ENCODE data around the gene CELF2.

CELF2 gene

DNA sequence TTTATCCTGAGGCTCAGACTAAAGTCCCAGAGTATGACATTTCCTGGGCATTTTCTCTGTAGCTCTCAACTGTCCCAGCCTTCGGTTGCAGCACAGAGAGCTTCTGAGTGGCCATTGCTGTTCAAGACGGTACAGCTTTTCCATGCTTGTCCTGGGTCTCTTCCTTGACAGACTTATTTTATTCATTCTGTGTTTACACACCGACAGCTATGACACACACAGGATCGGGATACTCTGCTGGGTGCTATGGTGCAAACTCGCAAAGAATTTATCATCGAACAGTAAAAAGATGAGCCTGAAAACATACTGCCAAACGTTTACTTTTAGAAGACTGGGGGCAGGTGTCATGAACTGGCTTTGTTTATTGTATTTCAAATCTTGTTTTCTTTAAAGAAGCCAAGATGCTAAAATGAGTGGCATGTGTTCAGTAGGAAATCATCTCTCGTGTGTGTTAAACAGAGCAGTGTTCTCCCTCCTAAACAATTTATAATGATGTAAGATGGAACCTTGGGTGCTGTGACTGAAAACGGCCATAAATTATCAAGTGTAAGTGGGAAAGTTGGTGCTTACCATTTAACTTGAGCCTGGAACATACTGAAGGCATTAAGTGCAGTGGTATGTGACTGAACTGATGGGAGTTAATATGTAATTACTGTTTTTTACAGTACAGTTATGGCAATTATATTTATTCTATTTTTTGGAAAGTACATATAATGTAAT, 120.8 kb downstream of the CELF2 start:
- DNase-seq: no peak

DNA sequence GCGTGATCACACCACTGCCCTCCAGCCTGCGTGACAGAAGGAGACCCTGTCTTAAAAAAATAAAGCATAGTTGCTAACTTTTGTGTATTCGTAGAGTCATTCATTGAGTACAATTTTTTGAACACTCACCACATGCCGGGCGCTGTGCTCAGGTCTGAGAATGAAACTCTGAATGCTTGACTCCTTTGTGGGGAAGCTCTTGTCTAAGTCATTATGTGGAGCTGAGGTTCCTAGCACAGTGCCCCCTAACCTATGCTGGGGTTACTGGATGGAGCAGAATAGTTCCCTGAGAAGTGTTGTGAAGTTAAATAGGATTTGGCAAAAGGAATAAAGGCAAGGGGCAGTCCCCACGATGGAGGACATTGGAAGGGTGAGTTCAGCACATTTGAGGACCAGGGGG, 123.3 kb downstream of the CELF2 start:
- no peak for DNase-seq

DNA sequence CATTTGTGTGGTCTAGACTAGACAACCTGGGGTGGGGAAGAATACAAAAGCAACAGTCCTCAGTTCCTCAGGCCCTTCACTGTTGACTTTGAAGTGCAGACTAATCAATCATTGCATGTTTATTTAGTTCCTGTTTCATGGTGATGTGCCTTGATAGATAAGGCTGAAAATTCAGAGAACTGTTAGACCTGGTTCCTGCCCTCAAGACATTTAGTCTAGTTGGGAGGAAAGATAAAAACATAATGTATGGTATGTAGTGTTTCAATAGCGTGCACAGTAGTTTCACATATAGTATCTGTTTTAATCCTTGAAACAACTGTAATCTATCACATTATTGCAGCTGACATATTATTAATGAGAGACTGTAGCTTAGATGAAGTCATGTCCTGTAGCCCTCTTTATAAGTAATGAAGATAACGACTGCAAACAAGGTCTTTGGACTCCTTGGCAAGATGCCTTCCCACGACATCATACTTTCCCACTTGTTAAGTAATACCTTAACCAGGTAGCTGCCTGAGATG, 124.0 kb downstream of the CELF2 start:
- DNase-seq: no peak

DNA sequence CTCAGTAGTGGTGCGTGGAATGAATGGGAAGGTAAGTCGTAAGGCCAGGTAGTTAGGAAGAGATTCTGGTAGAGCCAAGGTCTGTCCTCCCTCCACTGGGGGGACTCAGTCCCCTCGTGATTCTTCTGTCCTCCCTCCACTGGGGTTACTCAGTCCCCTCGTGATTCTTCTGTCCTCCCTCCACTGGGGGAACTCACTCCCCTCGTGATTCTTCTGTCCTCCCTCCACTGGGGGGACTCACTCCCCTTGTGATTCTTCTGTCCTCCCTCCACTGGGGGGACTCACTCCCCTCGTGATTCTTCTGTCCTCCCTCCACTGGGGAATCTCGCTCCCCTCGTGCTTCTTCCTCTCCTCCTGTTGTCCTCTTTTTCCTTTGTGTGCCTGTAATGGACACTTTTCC, 125.1 kb downstream of the CELF2 start:
- no peak for DNase-seq

DNA sequence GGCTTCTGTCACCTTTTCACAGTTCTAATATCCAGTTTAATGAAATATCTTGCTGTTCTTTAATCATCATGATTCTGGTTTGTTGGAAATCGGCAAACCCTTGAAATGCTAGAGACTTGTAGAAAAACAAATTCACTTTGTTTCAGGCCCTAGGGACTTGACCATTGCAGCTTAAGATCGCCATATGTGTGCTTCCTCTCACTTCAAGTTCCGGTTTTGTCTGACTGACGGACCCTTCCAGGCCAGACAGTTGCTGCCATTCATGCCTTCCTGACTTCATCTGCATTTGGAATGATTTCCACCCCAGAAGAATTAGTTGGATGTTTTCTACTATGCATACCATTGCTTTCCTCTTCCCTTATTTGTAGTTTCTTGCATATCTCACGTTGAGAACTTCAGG, 125.6 kb downstream of the CELF2 start:
- DNase-seq: no peak

DNA sequence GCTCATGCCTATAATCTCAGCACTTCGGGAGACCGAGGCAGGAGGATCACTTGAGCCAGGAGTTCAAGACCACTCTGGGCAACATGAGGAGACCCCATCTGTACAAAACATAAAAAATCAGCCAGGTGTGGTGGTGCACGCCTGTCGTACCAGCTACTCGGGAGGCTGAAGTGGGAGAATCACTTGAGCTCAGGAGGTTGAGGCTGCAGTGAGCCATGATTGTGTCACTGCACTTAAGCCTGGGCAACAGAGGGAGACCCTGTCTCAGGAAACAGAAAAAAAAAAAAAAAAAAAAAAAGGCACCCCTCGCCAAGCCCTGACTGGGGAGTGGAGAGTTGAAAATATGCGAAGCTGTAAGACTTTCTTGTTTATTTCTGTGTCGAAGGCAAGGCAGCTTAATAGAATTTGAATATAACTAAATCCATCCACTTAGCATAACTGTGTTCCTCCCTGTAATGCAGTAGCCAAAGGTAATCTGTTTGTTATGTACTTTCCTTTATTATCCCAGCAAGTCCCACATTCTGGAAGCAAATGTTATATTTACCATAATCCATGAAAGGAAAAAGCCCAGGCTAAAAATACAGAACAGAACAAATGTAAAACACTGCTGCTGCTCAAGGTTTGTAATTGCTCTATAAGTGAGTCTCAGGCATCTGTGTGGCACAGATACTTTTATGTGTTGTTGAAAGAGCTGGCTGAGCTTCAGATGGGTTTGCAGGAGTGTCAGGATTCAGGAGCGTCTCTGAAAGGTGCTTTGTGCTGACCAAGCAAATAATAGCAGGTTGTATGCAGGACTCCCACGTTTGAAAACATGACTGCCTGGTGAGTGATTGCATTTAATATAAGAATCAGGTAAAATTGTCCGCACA, 127.2 kb downstream of the CELF2 start:
- no peak for DNase-seq

DNA sequence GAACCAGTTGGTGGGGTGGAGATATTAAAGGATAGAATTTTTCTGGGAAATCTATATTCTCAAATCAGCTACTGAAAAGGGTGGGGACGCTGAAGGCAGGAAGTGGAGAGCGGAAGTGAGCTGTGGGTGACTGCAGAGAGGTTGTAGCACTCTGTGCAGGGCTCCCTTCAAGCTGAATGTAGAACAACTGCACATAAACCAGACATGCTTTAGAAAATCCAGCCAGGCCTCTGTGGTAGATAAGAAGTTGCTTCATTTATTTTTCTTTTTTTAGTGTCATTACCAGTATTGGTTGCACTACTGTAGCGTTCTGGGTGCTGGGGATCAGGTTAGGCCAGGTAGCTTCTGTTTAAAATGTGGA, 127.8 kb downstream of the CELF2 start:
- no peak for DNase-seq

DNA sequence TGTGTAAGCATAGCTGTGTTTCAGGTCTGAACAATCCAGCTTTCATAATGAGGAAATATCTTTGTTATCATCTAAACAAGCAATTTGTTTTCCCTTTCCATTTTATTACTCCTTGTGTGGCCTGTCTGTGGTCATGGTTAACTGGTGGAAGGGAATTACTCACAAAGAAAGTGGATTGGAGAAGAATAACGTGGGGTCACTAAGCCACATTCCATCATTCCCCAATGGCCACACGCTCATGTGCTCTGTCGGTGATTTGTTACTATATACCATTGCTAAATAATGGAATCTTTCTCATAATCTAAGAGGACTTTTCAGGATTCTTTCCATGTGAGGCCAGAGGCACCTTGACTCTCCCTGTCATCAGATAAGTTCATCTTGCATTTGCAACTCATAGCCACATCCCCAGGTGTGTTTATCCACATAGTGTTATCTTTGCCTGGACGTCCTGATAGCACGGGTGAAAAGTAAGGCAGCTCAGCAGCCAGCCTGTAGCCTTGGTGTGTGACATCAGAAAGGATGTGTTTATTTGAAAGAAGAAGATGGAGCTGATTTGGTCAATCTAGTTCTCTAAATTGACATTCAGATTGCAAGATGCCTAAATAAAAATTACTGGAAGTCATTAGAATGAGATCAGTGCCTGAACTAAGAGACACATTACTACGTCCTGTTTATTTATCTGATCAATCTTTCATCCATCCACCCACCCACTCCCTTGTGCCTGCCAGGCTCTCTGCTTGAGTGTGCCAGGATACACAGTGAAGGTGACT, 128.9 kb downstream of the CELF2 start:
- DNase-seq: no peak

DNA sequence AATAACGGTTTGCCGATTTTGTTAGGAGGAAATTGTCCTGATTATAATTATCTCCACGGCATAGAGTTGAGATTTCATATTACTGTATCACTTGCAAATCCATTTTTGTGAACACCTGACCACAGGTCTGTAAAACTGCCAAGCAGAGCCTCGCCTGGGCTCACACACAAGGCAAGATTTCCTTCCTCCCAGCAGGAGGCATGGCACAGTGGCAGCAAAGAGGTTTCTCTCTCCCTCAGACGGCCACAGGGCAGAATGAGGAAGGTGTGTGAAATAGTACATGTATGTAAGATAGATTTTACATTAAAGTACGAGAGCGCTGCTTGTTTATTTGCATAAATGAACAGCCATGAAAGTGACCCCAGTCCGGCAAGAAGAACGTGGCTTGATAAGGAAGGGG, 130.1 kb downstream of the CELF2 start:
- DNase-seq: no peak

DNA sequence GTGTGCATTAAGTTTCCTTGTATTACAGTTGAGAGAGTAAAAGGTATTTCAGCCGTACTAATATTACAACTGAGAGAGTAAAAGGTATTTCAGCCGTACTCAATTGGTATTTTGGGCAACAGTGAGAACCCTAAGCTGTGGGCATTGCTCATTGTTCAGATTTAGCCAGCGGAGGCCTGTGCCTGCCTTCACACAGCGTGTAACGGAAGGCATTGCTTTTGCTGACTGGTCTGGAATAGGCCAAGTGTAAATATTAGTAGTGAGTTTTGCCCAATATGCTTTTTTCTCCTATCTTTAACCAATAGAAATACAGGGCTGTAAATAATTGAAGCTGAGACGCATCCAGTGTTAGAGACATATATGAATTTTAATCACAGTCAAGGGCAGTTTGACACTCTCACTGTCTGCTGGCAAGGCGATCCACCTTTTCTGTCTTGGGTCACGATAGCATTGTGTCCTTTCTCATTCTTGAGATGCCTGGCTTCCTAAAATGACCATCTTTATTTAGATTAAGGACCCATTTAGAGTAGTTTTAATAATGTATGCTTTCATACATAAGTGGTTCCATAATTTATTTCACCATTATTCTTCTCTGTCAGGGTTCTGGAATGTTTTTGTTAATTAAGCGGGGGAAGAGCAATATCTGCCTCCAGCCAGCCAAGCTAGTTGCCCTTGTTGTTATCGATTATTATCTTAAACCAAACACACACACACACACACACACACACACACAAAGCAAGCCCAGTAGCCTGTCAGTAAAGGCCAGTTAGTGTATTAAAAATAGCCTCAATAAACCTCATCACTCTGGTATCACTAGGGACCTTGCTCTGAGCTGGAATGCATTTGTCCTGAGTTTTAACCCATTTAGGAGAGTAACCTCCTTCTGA, 130.7 kb downstream of the CELF2 start:
- no peak for DNase-seq

DNA sequence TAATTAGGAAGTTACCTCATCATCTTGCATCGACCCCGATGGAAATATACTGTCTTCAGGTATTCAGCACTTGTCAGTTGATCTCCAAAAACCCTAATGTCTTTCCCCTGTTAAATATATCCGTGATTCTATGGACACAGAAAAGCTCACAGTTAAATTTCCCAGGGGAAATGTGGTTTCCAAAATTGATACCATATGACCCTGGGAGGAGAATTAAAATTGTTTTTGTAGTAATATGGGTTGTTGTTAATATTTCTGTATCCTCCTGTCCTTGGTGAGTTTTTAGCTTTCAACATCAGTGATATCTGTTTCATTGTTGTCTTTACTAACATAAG, 132.1 kb downstream of the CELF2 start:
- no peak for DNase-seq

DNA sequence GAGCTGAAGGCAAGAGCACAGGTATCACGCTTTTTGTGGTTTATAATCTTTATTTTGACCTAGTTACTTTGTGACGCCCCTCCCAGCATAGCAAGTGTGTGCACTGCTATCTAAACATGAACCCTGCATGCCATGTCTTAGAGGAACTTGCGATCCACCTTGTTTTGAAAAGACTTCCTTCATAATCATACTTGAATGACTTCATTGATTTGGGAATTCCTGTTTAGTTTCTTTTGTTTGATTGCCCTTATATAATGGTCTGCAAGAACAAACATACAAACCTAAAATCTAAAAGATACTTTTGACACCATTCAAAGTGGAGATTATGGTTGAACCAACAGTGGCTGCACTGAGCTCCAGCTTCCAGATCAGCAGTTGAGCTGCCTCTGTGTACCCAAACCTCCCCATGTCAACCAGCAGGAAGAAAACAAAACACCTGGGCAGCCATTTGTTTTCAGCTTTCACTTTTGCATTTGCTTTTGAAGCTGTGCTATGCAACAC, 132.6 kb downstream of the CELF2 start:
- no peak for DNase-seq

DNA sequence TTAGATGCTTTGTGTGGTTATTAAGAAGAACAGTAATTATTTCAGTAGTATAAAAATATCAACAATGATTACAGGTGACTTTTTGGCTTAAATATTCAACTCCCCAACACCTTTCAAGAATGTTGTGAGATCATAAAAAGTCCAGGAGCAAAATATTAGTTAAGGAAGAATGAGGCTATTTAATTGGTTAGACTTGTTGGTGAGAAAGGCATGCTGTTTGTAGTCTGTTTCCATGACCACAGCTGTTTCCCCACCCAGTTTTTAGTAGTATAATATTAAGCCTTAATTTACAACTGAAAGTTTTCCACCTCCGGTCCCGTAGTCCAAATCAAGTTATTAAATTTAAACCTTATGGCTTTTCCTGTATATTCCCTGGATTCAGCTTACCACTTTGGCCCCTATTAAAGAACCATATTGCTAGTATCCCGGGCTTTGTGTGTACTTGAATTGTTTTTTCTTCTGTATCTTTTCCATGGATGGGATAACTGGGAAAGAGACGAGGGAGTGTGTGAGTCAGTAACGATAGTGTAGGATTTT, 133.3 kb downstream of the CELF2 start:
- DNase-seq: no peak

DNA sequence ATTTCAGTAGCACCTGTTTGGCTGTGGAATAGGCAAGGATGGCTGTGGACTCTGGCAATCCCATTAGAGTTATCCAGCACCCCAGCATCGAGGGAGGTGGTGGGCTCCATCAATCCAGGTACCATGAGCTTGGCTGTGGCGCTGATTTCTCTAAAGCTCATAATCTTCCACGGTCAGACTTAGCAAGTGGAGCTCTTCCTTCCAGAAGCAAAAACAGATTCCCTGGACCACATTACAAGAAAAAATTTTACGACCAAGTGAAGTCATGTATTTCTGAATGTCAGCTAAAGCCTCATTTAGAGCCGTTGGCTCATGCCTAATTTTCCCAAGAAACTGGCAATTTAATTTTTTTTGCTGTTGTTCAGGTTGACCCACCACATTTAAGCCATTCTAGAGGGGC, 135.1 kb downstream of the CELF2 start:
- DNase-seq: no peak

DNA sequence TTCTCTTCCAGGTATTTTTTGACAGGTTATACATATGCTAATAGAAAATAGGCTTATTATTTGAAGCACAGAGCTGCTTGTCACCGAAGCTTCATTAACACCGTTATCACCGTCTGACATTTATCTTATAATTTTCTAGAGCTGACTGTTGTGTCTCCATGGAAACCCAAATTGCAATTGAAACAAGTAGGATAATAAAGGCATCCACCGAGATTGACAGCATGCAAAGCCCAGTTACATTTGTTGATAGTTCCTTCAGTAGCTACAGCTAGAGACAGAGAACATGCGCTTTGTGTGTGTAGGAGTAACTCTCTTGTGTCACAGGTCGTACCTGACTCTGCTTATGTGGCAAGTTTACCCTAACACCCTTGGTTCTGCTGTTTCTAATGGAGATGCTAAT, 135.6 kb downstream of the CELF2 start:
- DNase-seq: no peak

DNA sequence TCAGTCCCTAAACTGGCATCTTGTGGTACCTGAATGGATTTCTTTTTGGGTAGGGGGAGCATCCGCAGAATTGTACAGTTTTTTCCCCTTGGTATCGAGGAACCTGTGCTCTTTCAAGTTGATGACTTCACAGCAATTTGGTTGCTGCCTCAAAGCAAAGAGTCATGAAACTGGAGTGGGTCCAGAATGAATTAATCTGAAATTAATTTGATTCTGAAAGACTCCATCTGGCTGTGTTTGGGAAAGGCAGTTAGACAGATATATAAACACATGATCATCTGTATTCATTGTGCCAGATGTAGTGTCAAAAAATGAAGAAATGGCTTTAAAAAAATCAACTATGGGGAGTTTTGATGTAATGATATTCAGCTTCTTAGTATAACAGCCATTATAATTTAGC, 136.1 kb downstream of the CELF2 start:
- peak; percentile 7 for DNase-seq

DNA sequence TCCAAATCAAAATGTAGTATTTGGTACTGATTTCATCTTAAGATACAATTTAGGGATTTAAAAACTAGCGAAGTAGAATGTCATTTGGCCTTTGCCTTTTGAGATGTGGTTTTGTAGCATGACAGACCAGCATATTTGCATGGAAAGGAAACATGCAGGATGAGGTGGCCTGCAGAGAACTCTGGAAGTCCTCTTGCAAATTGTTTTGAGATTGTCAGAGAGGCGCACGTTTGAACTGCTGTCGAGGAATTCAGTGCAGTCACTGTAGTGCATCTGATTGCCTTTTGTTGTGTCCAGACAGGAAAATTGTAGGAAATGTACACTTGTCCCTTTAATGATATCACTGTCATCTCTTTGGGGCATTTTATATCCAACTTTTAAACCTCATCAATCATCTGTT, 136.7 kb downstream of the CELF2 start:
- DNase-seq: no peak

DNA sequence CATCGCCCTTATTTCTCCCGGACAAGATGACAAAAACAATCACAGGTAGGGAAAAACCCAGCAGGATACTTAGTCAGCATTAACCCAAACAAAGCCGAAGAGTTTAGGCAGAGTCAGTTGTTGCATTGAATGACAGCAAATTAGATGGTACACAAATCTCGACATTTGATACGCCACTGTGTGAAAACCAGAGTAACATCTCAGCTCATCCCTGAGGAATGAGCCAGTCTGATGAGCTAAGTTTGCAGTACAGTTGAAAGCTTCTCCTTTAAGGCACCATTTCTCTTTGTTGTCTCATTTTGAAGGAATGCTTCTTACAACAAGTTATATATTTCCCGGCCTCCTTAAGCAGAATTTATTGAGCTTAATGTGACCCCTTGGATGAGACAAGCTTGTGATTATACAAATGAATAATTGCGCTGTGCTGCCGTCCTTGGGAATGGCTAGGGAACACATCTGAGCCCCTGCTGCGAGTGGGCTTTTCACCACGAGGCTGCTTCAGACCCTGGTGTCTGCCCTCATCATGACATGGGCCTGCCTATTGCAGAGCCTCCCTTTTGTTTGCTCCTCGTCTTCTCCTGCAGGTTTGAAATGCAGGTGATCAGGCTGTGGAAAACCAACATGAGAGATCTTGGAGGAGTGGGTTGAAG, 137.3 kb downstream of the CELF2 start:
- DNase-seq: no peak

DNA sequence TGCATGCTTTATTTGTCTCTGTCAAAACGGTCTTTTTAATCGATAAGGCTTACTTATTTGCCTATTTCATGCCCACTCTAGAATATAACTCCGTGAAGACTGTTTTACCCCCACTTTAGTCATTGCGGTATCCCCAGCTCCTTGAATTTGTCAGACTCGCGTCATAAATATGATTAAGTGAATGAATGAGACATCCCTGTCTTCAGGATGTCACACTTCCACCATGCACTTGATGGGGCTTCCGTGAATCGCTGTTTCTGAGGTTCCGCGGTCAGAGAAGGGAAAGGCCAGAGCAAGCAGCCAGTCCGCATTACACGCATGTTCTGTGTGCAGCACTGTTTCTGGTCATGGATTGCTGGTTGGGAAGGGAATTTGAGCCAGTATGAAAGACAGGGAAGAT, 138.8 kb downstream of the CELF2 start:
- no peak for DNase-seq

DNA sequence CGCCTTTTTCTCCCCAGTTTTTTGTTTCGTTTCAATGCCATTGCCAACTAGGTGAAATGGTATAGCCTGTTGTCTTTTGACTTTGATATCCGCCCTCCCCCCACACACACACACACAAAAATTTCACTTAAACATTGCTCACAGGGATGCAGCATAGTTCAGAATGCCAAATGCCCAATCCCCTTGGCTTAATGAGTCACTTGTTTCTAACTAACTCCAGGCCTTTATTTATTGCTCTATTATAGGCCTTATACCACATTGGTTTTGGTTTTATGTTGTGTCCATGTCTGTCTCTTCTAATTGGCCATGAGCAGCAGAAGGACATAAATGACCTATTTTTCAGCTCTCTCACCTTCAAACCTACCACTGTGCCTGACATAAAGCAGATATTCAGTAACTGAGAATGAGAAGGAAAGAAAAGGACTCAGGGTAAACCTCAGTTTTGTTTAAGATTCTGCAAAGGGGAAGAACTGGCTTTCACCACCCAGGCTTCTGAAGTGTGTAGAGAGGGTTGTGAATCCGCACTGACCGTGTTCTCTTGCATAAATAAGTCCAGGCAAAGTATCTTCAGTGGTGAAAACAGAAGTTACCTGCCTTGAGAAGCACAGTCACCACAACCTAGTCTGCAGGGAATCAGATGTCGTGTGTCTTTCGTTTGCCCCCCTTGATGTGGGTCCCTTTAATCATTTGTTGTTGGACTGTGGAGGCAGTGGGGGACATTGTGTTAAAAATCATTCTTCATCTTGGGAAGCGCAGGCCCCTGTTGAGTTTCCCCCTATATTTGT, 139.8 kb downstream of the CELF2 start:
- no peak for DNase-seq

DNA sequence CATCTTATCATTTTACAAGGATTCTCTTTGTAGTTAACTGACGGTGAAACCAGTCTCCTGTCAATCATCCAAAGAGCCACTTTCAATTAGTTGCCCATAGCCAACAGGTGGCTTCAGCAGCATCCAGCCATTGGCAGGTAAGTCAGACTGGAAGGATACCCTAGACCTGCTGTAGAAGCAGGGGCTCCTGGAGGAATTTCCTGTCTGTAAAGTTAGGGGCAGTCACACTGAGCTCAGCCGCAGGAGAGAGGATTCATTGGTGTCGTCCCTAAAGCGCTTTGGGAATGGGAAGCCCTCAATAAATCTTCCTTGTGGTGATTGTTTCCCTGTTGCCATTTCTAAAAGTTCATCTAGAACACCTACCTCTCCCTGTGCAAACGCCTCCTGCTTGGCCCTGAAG, 140.4 kb downstream of the CELF2 start:
- DNase-seq: no peak

Measured in NCI-H1105 treated with DMSO at 0.1 percent for 48 hours (cell line).